NOMO-1 treated with dmso at 0.1 percent for 144 hours (cell line): Measurements from ENCODE around the gene CS.
A peak's percentile ranks its signal among the peaks of the same experiment; 100 is the strongest.
"Not testable (repeated sequence)": the region's sequence is repeated elsewhere in the genome, so short reads cannot be mapped to it uniquely, and the experiment has no call there.

Experiments used
- DNase-seq: peaks from one replicate; lab custom pipeline; 2025; ENCODE audit not compliant: unreplicated experiment; lab: John Stamatoyannopoulos, UW

CS gene

DNA sequence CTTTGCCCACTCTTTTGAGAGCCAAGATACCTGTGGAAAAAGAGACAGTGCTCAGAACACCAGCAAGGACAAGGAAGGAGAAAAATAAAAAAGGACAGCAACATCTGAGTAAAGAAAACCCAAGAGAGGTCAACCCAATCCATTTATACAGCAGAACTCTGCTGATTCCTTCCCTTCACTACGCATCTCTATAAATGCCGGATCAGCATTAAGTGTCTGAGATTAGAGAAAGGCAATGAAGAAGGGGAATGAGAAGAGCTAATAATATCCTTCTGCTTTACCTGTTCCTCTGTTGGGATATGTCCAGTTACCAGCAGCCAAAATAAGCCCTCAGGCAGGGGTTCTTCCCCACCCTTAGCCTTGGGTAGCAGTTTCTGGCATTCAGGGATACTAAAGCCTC is 17.6 kb downstream of the CS start:
- no peak for DNase-seq

- DNase-seq: no peak
These were observed 18.1 kb downstream of the CS start for GRCh38 chr12:56282030-56282429.

DNA sequence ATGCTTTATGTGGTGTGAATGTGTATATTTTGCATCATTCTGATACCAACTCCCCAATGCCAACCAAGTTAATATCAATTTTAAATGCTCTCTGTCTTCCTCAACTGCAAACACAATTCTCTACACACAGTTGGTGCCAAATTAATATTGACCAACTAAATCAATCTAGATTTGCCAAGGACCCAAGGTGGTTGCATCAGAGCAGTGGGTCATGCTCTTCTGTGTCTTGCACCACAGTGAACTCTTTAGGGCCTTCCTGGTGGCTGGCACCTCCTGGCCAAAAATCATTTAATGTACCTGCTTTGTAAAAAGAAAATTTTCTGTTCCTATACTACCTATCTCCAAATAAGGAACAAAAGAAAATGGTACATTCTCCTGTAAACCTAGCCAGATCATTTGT is 19.3 kb downstream of the CS start:
- DNase-seq: no peak

GRCh38 chr12:56278905-56279304 is 21.2 kb downstream of the CS start:
- no peak for DNase-seq

- no peak for DNase-seq
These were observed 25.8 kb downstream of the CS start for GRCh38 chr12:56274299-56274698.

DNA sequence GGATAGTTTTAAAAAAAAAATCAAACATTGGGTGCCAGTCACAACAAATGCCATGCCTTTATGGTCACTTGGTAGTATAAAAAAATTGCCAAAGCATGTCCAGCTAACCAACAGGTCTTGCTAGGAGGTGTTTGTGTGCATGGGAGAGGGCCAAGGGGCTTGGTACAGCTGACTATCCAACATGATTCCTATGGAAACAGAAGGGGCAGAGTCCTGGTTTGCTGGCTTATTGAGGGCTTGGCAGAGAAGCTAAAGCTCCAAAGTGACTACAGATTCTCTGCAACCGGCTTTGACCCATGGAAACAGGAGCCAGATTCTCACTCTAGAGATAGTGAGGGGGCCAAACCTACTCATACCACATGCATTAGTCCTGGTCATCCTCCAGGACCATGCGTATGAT is 27.7 kb downstream of the CS start:
- not testable (repeated sequence) for DNase-seq

- DNase-seq: no peak
These were observed 29.1 kb downstream of the CS start for GRCh38 chr12:56271031-56271430.

- no peak for DNase-seq
These were observed 32.6 kb downstream of the CS start for GRCh38 chr12:56267443-56268071.

DNA sequence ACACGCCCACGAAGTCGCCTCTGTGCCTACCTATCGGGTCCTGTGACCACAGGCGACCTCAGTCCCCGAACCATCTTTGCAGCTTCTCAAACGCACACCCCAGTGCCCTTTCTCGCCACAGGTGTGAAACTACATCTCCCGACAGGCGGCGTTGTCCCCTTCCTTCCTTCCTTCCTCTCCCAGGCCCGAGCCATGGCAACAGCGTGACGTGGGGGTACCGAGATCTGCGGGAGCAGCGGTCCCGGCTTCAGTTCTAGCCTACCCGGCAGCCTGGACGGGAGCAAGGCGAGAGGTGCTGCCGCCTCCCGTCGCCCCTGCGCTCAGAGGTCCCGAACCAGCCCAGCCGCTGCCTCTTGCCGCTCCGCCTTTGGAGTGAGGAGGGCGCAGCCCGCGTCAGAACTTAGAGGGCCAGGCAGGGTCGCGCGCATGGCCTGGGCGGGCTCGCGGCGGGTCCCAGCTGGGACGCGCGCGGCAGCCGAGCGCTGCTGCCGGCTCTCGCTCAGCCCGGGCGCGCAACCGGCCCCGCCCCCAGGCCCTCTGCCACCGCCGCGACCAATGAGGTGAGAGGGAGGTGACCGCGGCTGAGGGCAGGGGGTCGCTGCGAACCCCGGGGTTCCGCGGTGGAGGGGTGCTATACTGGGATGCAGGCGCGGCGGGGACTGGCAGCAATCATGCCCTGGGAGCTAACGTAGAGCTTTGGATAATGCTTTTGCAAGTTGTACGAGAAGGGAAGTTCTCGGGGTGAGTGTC is 33.3 kb downstream of the CS start, which contains the start of gene COQ10A:
TSS of gene COQ10A (plus strand) at position 250 of the 750 bp plus-strand sequence. CDS start at position 427, 177 bp downstream.
- peak; percentile 84 for DNase-seq

DNA sequence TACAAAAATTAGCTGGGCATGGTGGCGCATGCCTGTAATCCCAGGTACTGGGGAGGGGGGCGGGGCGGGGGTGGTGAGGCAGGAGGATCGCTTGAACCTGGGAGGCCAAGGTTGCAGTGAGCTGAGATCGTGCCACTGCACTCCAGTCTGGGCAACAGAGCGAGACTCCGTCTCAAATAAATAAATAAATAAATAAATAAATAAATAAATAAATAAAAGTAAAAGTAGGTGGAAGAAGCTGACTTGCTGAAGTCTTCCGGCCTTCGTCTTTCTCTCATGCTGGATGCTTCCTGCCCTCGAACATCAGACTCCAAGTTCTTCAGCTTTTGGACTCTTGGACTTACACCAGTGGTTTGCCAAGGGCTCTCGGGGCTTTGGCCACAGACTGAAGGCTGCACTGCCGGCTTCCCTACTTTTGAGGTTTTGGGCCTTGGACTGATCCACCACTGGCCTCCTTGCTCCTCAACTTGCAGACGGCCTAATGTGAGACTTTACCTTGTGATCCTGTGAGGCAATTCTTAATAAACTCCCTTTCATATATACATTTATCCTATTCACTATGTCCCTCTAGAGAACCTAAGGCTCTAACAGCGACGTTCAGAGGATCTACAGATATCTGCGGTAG is 34.0 kb downstream of the CS start:
- not testable (repeated sequence) for DNase-seq

- not testable (repeated sequence) for DNase-seq
These were observed 37.2 kb downstream of the CS start for GRCh38 chr12:56262955-56263354.

GRCh38 chr12:56261503-56262232 is 38.5 kb downstream of the CS start:
- DNase-seq: no peak

DNA sequence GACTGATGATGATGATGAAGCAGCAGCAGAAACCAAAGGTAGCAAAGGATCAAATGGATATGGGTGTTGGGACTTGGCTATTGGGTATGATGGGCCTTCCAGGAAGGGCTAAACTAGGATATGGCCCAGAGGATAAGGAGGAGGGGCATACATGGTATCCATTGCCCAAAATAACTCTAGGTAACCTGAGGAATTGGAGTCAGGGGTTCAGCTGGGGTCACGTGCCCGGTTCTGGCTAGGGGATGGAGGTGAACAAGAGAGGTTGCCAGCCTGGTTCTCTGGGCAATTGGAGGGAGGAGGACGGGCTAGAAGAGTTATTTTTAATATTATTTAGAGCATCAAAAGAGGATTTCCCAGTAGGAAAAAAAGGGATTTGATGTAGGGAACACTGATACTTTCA is 39.2 kb downstream of the CS start:
- no peak for DNase-seq

GRCh38 chr12:56260380-56260779 is 39.8 kb downstream of the CS start:
- DNase-seq: no peak

DNA sequence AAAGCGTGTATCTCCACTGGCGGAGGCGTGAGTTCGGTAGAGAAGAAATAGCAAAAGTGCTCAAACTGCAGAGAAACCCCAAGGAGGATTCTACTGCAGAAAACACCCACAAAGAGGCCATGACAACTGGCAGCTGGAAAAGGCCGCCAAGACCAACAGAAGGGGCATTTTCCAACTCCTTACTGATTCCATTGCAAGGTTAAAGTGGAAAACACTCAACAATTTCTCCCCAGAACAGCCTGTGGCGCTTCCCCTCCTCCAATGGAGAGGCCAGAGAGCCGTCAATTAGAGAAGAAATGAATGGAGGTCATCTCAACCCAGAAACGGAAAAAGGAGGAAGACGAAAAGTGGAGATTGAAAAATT is 41.3 kb downstream of the CS start:
- DNase-seq: no peak

DNA sequence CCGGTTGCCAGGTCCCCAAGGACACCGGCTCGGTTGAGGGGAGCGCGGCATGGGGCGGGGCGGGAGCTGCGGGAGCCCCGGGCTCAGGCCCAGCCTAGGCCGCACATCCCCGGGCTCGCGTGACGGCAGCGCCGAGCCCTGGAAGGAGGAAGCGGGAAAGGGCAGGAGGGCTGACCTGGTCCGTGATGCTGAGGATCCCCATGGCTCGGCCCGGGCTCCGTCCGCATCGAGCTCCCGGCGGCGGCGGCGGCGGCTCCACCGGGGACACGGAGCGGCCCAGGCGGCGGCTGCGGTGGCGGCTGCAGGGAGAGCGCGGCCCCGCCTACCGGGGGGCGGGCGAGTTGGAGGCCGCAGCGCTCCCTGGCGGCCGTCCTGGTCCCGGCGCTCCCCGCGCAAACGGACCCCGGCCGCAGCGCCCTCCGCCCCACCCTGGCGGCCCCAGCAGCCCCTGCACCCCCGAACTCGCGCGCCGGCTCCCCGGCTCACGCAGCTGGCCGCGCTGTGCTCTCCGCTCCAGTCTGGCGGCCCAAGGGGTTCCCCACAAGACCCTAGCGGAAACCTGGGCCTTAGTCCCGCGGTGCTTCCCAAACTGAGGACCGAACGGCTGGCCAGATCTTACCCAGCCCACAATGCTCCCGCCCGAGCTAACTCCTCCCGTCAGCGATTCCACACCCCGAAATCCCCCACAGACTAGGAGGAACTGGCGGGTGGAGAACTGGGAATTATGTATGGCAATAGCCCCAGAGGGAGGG is 41.9 kb downstream of the CS start, which contains the start of gene ANKRD52:
TSS of gene ANKRD52 (minus strand) at position 317 of the 752 bp plus-strand sequence. CDS start at position 202, 115 bp downstream.
- peak; percentile 61 for DNase-seq

- no peak for DNase-seq
These were observed 42.6 kb downstream of the CS start for GRCh38 chr12:56257491-56258067.

- no peak for DNase-seq
These were observed 43.1 kb downstream of the CS start for GRCh38 chr12:56257071-56257470.

DNA sequence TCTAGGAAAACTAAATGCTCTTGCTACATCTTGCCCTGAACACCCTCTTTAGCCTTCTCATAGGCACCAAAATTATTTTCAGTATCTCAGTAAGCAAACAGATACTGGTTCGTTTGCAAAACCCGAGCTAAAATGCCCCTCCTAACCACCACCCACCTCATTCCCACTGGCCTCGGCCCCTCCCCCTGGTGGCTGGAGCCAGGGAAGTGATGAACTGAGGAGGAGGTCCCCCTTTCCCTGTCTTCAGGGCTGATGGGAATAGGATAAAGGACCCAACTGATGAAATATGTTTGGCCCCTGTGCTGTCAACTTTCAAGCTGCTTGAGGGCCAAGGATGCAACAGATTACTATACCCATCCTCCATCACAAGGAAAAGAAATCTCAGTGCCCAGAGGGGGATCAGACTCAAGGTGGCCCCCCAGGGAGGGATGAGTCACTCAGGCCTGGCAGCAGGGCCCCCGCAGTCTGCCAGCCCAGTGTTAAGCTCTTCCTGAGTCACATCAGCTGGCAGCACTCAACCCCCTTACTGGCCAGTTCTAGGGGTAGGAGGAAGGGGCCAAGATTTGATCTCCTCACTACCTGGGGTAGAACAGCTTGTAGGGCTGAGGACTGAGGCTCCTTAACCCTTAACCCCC is 43.7 kb downstream of the CS start:
- no peak for DNase-seq

DNA sequence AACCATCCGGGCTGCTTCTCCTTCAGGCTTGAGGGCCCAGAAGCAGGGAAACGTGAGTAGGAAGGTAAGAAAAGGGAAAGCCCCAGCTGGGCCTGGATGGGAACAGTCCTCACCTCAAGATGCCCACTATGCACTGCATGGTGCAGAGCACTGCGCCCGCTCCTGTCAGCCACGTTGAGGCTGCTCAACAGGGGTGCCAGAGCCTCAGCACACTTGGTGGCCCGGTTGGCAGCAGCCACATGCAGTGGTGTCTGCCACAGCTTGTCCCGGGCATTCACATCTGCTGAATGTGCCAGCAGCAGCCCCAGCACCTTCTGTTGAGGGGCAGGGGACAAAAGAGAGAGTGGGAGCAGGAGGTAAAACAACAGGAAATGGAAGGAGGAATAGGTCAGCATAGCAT is 44.5 kb downstream of the CS start:
- no peak for DNase-seq
